Activated CD8-positive, alpha-beta T cell treated with anti-CD3 and anti-CD28 coated beads for 36 hours (primary cell): ENCODE data around the gene CXCR4. TPM values are rescaled to one million over a fixed set of nuclear protein-coding genes. Genes with fewer than 3 reads are reported as not detected.

ENCODE experiments used
- ATAC-seq: fragments of 200-7000 bp; cut with Tn5 transposase; one replicate; pipeline ENCODE4 v1.10.0; 2021; ENCODE audit warnings: mild to moderate bottlenecking, moderate library complexity
- CTCF ChIA-PET: fragments of 350-600 bp; sonication (Branson Sonifier 250); formaldehyde crosslinking; loops from one replicate; lab custom pipeline; 2021; ENCODE audit warnings: antibody characterized with exemption; lab: Charles Lee
- POLR2A ChIA-PET: fragments of 350-600 bp; sonication (Branson Sonifier 250); formaldehyde crosslinking; loops from one replicate; lab custom pipeline; 2021; ENCODE audit warnings: antibody characterized with exemption; lab: Charles Lee
- DNase-seq: peaks from one replicate; pipeline ENCODE4 v3.0.0-alpha.2; 2020
- H3K27ac Mint-ChIP-seq: one replicate; pipeline ENCODE4 v1.8.0; 2021; ENCODE audit warnings: mild to moderate bottlenecking, mixed read lengths
- H3K27me3 Mint-ChIP-seq: one replicate; pipeline ENCODE4 v1.8.0; 2021; ENCODE audit warnings: mixed read lengths
- H3K36me3 Mint-ChIP-seq: one replicate; pipeline ENCODE4 v1.8.0; 2021; ENCODE audit warnings: low read depth, mixed read lengths
- H3K4me1 Mint-ChIP-seq: one replicate; pipeline ENCODE4 v1.8.0; 2021; ENCODE audit warnings: low read depth, mixed read lengths
- H3K4me3 Mint-ChIP-seq: one replicate; pipeline ENCODE4 v1.8.0; 2021; ENCODE audit warnings: mild to moderate bottlenecking, moderate library complexity, mixed read lengths
- H3K9me3 Mint-ChIP-seq: one replicate; pipeline ENCODE4 v1.8.0; 2021; ENCODE audit warnings: mixed read lengths
- intact Hi-C: fragments of 100-400 bp; cut with micrococcal nuclease; formaldehyde crosslinking; loops from one replicate; pipeline ENCODE4 v1.10.0; 2022
- total RNA-seq, 2 experiments: library from RNA; stranded (reverse); gene quantifications; one replicate each; pipeline ENCODE4 v1.2.3, GENCODE V29; 2021
- TF ChIP-seq, protein P1 (sequence below): fragments of 200-600 bp; IDR thresholded peaks from one replicate; pipeline ENCODE4 v1.8.0; 2022; ENCODE audit warnings: antibody characterized with exemption, mild to moderate bottlenecking

CXCR4 gene
- total RNA-seq, 2 experiments from 2014 or later = 97.0 to 103 TPM

- Mint-ChIP-seq H3K36me3 (no peaks in the 10 kb centered on the region), H3K9me3 (no peaks in the 10 kb centered on the region), H3K27me3 (peaks cover 11% of the 10 kb centered on the region), H3K4me1 (peaks cover 94% of the 10 kb centered on the region), H3K4me3 (peak overlapping the region; percentile 30), H3K27ac (peak overlapping the region; percentile 78)
- DNase-seq = no peak
- POLR2A ChIA-PET = interaction anchor here (0.5 to 1.9 kb wide), 5 partner anchors 9 to 118 kb away, joined by 3 to 9 read pairs (median 3); no protein-coding TSS in a partner anchor
- CTCF ChIA-PET = interaction anchor here (0.9 to 2.1 kb wide), 9 partner anchors 11 to 245 kb away, joined by 3 to 11 read pairs (median 4); no protein-coding TSS in a partner anchor
- no peak for ATAC-seq
- TF ChIP-seq, protein P1, sequence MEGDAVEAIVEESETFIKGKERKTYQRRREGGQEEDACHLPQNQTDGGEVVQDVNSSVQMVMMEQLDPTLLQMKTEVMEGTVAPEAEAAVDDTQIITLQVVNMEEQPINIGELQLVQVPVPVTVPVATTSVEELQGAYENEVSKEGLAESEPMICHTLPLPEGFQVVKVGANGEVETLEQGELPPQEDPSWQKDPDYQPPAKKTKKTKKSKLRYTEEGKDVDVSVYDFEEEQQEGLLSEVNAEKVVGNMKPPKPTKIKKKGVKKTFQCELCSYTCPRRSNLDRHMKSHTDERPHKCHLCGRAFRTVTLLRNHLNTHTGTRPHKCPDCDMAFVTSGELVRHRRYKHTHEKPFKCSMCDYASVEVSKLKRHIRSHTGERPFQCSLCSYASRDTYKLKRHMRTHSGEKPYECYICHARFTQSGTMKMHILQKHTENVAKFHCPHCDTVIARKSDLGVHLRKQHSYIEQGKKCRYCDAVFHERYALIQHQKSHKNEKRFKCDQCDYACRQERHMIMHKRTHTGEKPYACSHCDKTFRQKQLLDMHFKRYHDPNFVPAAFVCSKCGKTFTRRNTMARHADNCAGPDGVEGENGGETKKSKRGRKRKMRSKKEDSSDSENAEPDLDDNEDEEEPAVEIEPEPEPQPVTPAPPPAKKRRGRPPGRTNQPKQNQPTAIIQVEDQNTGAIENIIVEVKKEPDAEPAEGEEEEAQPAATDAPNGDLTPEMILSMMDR = no peak
- intact Hi-C loops = loop anchor here (2.0 to 5.0 kb wide), 2 partner anchors 190 to 226 kb away; no protein-coding TSS in a partner anchor
Measured at GRCh38 chr2:136136931-136137330, 19.0 kb upstream of the CXCR4 start.

- ATAC-seq (peak; percentile 64), DNase-seq (peak; percentile 82)
- ChIA-PET POLR2A (interaction anchor here (0.5 to 1.9 kb wide), 11 partner anchors 9 to 232 kb away, joined by 3 to 9 read pairs (median 3); partner anchors contain the start of gene CXCR4), CTCF (interaction anchor here (0.8 to 2.1 kb wide), 13 partner anchors 11 to 245 kb away, joined by 3 to 11 read pairs (median 4); no protein-coding TSS in a partner anchor)
- intact Hi-C loops = loop anchor here (2.0 to 5.0 kb wide), 2 partner anchors 191 to 227 kb away; no protein-coding TSS in a partner anchor
- H3K36me3 Mint-ChIP-seq = no peaks in the 10 kb centered on the region
- H3K4me1 Mint-ChIP-seq = peaks cover 93% of the 10 kb centered on the region
- peaks cover 11% of the 10 kb centered on the region for H3K27me3 Mint-ChIP-seq
- TF ChIP-seq, protein P1 = no peak
- no peaks in the 10 kb centered on the region for H3K9me3 Mint-ChIP-seq
- H3K27ac Mint-ChIP-seq = peak overlapping the region; percentile 78
- peak overlapping the region; percentile 30 for H3K4me3 Mint-ChIP-seq
Measured at GRCh38 chr2:136135921-136136906, 18.3 kb upstream of the CXCR4 start.

DNA sequence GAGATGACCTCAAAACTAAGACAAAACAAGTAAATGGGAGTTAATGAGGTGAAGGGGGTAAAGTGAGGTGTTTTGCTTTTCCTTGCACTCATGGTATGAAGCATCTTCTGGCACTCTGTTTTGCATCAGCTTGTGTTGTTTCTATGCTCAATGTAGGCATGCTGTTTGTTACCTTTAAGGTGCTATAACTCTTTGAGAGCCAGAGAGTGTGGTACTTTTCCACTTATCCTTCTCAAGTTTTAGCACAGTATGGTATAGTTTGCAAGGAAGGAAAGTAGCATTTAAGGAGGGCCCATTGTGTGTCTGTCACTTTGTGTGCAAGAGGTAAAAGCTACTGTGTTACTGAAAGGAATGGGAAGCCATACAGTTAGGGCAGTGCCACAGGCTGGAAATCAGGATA, 17.5 kb upstream of the CXCR4 start:
- Mint-ChIP-seq H3K36me3 (no peaks in the 10 kb centered on the region), H3K4me1 (peaks cover 95% of the 10 kb centered on the region), H3K4me3 (no peak overlapping the region), H3K27ac (peak overlapping the region; percentile 78), H3K27me3 (peaks cover 10% of the 10 kb centered on the region), H3K9me3 (no peaks in the 10 kb centered on the region)
- ATAC-seq (no peak), DNase-seq (no peak)
- POLR2A ChIA-PET = interaction anchor here (0.6 to 2.5 kb wide), 9 partner anchors 10 to 231 kb away, joined by 3 to 10 read pairs (median 3); no protein-coding TSS in a partner anchor
- CTCF ChIA-PET = interaction anchor here (0.8 to 2.1 kb wide), 9 partner anchors 10 to 246 kb away, joined by 3 to 11 read pairs (median 4); no protein-coding TSS in a partner anchor
- intact Hi-C loops = loop anchor here (5.0 kb wide), 1 partner anchor 192 kb away; no protein-coding TSS in a partner anchor
- TF ChIP-seq, protein P1 = no peak

GRCh38 chr2:136134126-136134525, 16.2 kb upstream of the CXCR4 start:
- DNase-seq (peak; percentile 91), ATAC-seq (peak; percentile 6)
- peak overlapping the region; percentile 84 for H3K27ac Mint-ChIP-seq
- intact Hi-C loops = loop anchor here (5.0 kb wide), 4 partner anchors 77 to 217 kb away; partner anchors contain the start of gene DARS1
- peaks cover 9% of the 10 kb centered on the region for H3K27me3 Mint-ChIP-seq
- ChIA-PET POLR2A (interaction anchor here (0.6 to 4.8 kb wide), 12 partner anchors 9 to 247 kb away, joined by 3 to 28 read pairs (median 6); partner anchors contain the start of gene DARS1), CTCF (interaction anchor here (0.8 to 3.5 kb wide), 10 partner anchors 10 to 250 kb away, joined by 3 to 14 read pairs (median 3); no protein-coding TSS in a partner anchor)
- TF ChIP-seq, protein P1 = no peak
- H3K9me3 Mint-ChIP-seq = no peaks in the 10 kb centered on the region
- peaks cover 96% of the 10 kb centered on the region for H3K4me1 Mint-ChIP-seq
- no peaks in the 10 kb centered on the region for H3K36me3 Mint-ChIP-seq
- H3K4me3 Mint-ChIP-seq = peak overlapping the region; percentile 17
